Fibroblast of skin of back (primary cell): ENCODE results near the gene CT47A1. TPM values are rescaled to one million over a fixed set of nuclear protein-coding genes. Genes with fewer than 3 reads are reported as not detected.
"Not testable (repeated sequence)": the region's sequence is repeated elsewhere in the genome, so short reads cannot be mapped to it uniquely, and the experiment has no call there.

ENCODE experiments used
- DNase-seq: peaks from one replicate; pipeline ENCODE4 v3.0.0-alpha.2; 2013
- polyA plus RNA-seq, 2 experiments: library from polyadenylated mRNA; unstranded; fragments of 120-200 nt; gene quantifications; one replicate each; pipeline ENCODE4 v1.2.1, GENCODE V29; 2013; ENCODE audit not compliant: insufficient read length in 2 of 2

CT47A1 gene
- polyA plus RNA-seq (2013, experiment 1 of 2; ENCODE audit: insufficient read length) = not detected
- polyA plus RNA-seq (2013, experiment 2 of 2; ENCODE audit: insufficient read length) = not detected

GRCh38 chrX:120985660-120986059 lies at the start of gene CT47A1:
Gene CT47A1 (minus strand): TSS chrX:120985760. CDS start chrX:120985529, 231 bp downstream.
- not testable (repeated sequence) for DNase-seq

- no peak for DNase-seq
Measured at GRCh38 chrX:121032531-121032930, 47.0 kb upstream of the CT47A1 start.

GRCh38 chrX:121030083-121030482 lies 44.5 kb upstream of the CT47A1 start:
- no peak for DNase-seq

- no peak for DNase-seq
Measured at GRCh38 chrX:121028419-121028818, 42.9 kb upstream of the CT47A1 start.

GRCh38 chrX:121014826-121015225 lies 29.3 kb upstream of the CT47A1 start:
- DNase-seq = no peak

GRCh38 chrX:121013897-121014455 lies 28.4 kb upstream of the CT47A1 start:
- DNase-seq = no peak

GRCh38 chrX:121011254-121011653 lies 25.7 kb upstream of the CT47A1 start:
- no peak for DNase-seq

GRCh38 chrX:121010218-121010617 lies 24.7 kb upstream of the CT47A1 start:
- DNase-seq = no peak

GRCh38 chrX:121009764-121010163 lies 24.2 kb upstream of the CT47A1 start:
- no peak for DNase-seq

GRCh38 chrX:121008920-121009319 lies 23.4 kb upstream of the CT47A1 start:
- no peak for DNase-seq

GRCh38 chrX:121000589-121000988 lies 15.0 kb upstream of the CT47A1 start:
- DNase-seq = peak; percentile 4

GRCh38 chrX:120999413-120999812 lies 13.9 kb upstream of the CT47A1 start:
- DNase-seq = no peak

GRCh38 chrX:120956500-120956899 lies 29.1 kb downstream of the CT47A1 start, which contains the start of gene CT47A7:
Gene CT47A7 (minus strand): TSS chrX:120956600. CDS start chrX:120956345, 255 bp downstream.
- DNase-seq = not testable (repeated sequence)
